Mucosa of descending colon (tissue), 3 donors: ENCODE measurements around the gene PRKCB. TPM values are rescaled to one million over a fixed set of nuclear protein-coding genes. Genes with fewer than 3 reads are reported as not detected.

ENCODE experiments used
- ATAC-seq: fragments of 200-7000 bp; cut with Tn5 transposase; one replicate; pipeline ENCODE4 v1.9.1; 2020; ENCODE audit warnings: mild to moderate bottlenecking, moderate library complexity
- DNase-seq, 3 donors: peaks; one replicate each; pipeline ENCODE4 v3.0.0-alpha.2; 2020
- H3K36me3 ChIP-seq: fragments of 200-600 bp; one replicate; pipeline ENCODE4 v1.8.0; 2021; ENCODE audit warnings: low read depth, mild to moderate bottlenecking
- H3K4me1 ChIP-seq: fragments of 200-600 bp; one replicate; pipeline ENCODE4 v1.8.0; 2021; ENCODE audit warnings: low read depth, mild to moderate bottlenecking
- H3K4me3 ChIP-seq: fragments of 200-600 bp; one replicate; pipeline ENCODE4 v1.8.0; 2021; ENCODE audit warnings: mild to moderate bottlenecking
- H3K9me3 ChIP-seq: fragments of 200-600 bp; one replicate; pipeline ENCODE4 v1.8.0; 2021; ENCODE audit warnings: mild to moderate bottlenecking
- CTCF ChIP-seq: fragments of 200-600 bp; IDR thresholded peaks from one replicate; pipeline ENCODE4 v1.8.0; 2022; ENCODE audit warnings: antibody characterized with exemption, mild to moderate bottlenecking
- intact Hi-C, 2 donors: fragments of 100-400 bp; cut with DNase I in 1 of 2; cut with micrococcal nuclease in 1 of 2; formaldehyde crosslinking; loops; one replicate each; pipeline versions ENCODE4 v1.11.0 to v1.11.1; 2022; cut with DNase I, micrococcal nuclease
- total RNA-seq, 3 donors: library from RNA; stranded (reverse); fragmentation: NEBNext Ultra II Directional in 2 of 3; extraction: Animal tissue kit (Norgen Biotek cat#: 25700) in 2 of 3; gene quantifications; one replicate each; pipeline versions ENCODE4 v1.2.1 to v1.2.4, GENCODE V29; 2021 to 2023
- donor health status: DM: no; HTN: no; CAD: no; lungs with moderate emphysema.
- donor health status: DM: no; HTN: no; CAD: no.
- donor health status: DM: no; HTN: yes; CAD: no.

PRKCB gene
- total RNA-seq, 3 donors from 2014 or later = 7.4 to 29.0 (median 8.2) TPM

- H3K9me3 ChIP-seq = no peaks in the 10 kb centered on the region
- intact Hi-C loops = no loop called here
- no peak overlapping the region for H3K4me3 ChIP-seq
- ATAC-seq (no peak), DNase-seq (no peak)
- H3K36me3 ChIP-seq = no peaks in the 10 kb centered on the region
- no peak for TF ChIP-seq CTCF
- H3K4me1 ChIP-seq = no peaks in the 10 kb centered on the region
Observed at GRCh38 chr16:24052329-24053098, 216.7 kb downstream of the PRKCB start.

- Histone ChIP-seq H3K9me3 (no peaks in the 10 kb centered on the region), H3K36me3 (no peaks in the 10 kb centered on the region), H3K4me1 (no peaks in the 10 kb centered on the region), H3K4me3 (no peak overlapping the region)
- ATAC-seq (no peak), DNase-seq (no peak)
- TF ChIP-seq CTCF = no peak
- intact Hi-C loops = no loop called here
Observed at GRCh38 chr16:24053099-24053946, 217.5 kb downstream of the PRKCB start.

GRCh38 chr16:24054741-24055491 lies 219.1 kb downstream of the PRKCB start:
- no peaks in the 10 kb centered on the region for H3K36me3 ChIP-seq
- DNase-seq (no peak), ATAC-seq (no peak)
- no peak overlapping the region for H3K4me3 ChIP-seq
- H3K4me1 ChIP-seq = no peaks in the 10 kb centered on the region
- intact Hi-C loops = no loop called here
- no peaks in the 10 kb centered on the region for H3K9me3 ChIP-seq
- TF ChIP-seq CTCF = no peak

DNA sequence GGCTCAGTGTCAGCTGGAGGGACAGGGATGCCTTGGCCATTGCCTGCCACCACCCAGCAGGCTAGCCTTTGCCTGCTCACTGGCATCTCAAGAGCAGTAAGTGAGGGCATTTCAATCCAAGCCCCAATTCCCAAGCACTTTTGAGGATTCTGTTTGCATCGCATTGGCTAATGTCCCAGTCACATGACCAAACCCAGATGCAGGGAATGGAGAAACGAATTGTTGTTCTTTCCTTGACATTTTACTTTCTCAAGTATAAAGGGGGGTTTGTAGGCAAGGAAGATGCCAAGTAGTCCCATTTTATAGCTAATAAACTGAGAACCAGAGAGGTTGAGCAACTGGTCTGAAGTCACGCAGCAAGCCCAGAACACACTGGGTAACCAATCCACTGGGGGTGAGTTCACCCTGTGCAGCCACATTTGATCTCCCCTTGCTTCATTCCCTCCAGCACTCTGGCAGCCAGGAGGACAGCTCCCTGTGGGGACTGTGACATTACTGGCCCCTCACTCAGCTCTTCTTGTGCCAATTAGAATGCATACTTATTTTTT lies 226.6 kb downstream of the PRKCB start:
- H3K4me1 ChIP-seq = no peaks in the 10 kb centered on the region
- TF ChIP-seq CTCF = no peak
- H3K36me3 ChIP-seq = no peaks in the 10 kb centered on the region
- no peaks in the 10 kb centered on the region for H3K9me3 ChIP-seq
- intact Hi-C loops = no loop called here
- no peak for ATAC-seq
- DNase-seq = no peak
- no peak overlapping the region for H3K4me3 ChIP-seq

- Histone ChIP-seq H3K36me3 (no peaks in the 10 kb centered on the region), H3K4me3 (no peak overlapping the region), H3K4me1 (no peaks in the 10 kb centered on the region), H3K9me3 (no peaks in the 10 kb centered on the region)
- intact Hi-C loops = no loop called here
- DNase-seq (no peak), ATAC-seq (no peak)
- TF ChIP-seq CTCF = no peak
Observed at GRCh38 chr16:24069036-24069590, 233.3 kb downstream of the PRKCB start.
